HTERT RPE-1 (cell line): ENCODE results near the gene KCNIP1.

Experiments
- in situ Hi-C: fragments of 300-500 bp; cut with MboI; formaldehyde crosslinking; loops from 4 replicates; pipeline ENCODE4 v1.14.3; 2020; ENCODE audit warnings: low sequenced_read_pairs

The KCNIP1 gene

GRCh38 chr5:170625221-170626165 lies 121.7 kb downstream of the KCNIP1 start:
- in situ Hi-C loops: no loop called here

- in situ Hi-C loops: no loop called here
Measured at GRCh38 chr5:170626507-170627150, 122.8 kb downstream of the KCNIP1 start.

GRCh38 chr5:170627271-170627670 lies 123.5 kb downstream of the KCNIP1 start:
- in situ Hi-C loops: no loop called here

DNA sequence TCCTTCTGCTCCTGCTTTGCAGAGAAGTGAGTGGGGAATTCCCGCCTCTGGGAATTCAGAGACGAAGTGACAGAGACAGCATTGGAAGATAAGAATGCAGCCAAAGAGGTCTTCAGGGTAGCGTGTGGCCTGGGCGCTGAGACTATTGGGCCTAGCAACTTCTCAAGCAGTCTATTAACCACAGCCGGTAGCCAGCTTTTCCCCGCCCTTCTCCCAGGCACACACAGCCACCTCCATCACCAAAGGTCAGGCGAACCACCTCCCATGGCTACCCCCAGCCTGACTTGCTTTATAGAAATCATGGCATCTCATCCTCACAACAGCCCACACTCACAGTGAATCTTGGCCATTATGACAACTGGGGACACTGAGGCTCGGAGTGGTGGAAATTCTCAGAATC lies 124.2 kb downstream of the KCNIP1 start:
- in situ Hi-C loops: no loop called here

DNA sequence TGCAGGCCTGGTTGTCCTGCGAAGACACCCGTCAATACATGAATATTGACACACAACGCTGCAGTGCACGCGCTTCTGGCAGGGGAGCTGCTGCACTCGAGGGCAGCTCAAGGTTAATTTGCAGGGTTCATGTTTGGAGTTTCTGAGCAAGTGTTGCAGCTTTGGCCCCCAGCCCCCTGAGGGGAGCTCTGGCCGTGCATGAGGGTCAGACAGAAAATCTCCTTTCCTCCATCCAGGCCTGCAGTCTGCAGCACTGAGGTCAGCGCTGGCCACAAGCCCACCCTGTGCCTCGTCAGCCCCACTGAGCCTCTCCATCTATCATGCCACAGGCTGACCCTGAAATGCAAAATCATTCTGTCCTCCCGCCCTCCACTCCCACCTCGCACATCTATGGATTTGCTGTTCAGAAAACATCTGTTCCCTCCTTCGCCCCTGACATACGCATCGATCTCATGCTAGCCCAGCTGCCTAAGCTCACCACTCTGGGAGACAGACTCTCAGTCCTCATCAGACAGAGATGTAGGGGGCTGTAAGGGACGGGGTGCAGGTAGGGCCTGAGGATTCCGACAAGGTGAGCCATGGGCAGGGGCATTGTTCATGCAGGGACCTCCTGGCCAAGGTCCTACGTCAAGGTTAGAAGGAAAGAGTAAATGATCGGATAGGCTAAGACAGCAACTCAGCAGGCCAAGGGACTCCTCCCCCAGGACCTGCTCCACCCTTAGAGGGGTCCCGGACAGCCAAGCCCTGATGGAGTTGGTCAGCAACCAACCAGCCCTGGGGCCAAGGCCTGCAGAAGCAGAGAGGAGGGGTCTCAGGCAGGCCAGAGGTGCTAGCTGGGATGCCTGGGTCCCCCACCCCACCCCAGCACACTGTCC lies 125.1 kb downstream of the KCNIP1 start:
- in situ Hi-C loops: no loop called here

DNA sequence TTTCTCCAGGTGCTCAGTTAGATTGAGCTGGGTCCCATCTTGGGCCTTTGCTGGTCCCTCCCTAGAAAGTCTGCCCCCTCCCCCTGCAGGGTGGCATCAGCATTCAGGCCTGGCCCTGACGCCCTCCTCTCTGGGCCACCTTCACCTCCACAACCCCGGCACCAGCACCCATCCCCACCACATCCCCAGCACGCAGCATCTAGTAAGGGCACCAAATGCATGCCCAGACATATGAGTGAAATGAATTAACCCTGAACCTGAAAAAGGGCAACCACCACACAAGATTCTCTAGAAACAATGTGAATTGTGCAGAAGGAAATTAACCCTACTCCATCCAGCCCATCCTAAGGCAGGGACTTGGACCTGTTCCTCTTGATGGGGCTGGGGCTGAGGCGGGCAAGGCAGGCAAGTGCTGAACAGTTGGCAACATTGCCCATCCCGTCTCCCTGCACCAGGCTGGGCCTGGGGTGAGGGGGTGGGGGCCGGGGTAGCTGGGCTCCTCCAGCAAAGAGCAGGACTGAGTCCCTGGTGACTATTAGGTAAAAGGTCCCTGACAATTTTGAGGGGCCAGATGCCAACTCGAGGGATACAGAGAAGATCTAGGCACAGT lies 125.9 kb downstream of the KCNIP1 start:
- in situ Hi-C loops: no loop called here

GRCh38 chr5:170630226-170630625 lies 126.4 kb downstream of the KCNIP1 start:
- in situ Hi-C loops: no loop called here

DNA sequence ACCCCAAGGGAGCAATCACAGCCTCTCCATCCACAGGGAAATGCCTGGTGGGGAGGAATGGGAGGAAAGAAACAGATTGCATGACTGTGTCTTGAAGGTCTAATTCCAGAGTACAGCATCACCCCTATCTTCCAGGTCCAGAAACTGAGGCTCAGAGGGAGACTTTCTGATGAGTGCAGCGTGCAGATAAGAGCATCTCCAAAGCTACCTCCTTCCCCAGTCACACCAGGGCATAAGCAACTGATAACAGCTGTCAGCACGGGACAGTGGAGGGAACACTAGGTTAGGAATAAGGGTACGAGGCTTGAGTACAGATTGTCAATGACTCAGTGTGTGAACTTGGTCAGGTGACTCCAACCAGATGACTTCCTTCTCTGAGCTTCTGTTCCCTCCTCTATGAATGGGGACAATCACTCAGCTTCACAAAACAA lies 126.9 kb downstream of the KCNIP1 start:
- in situ Hi-C loops: no loop called here

- in situ Hi-C loops: no loop called here
Measured at GRCh38 chr5:170631466-170632195, 127.8 kb downstream of the KCNIP1 start.

DNA sequence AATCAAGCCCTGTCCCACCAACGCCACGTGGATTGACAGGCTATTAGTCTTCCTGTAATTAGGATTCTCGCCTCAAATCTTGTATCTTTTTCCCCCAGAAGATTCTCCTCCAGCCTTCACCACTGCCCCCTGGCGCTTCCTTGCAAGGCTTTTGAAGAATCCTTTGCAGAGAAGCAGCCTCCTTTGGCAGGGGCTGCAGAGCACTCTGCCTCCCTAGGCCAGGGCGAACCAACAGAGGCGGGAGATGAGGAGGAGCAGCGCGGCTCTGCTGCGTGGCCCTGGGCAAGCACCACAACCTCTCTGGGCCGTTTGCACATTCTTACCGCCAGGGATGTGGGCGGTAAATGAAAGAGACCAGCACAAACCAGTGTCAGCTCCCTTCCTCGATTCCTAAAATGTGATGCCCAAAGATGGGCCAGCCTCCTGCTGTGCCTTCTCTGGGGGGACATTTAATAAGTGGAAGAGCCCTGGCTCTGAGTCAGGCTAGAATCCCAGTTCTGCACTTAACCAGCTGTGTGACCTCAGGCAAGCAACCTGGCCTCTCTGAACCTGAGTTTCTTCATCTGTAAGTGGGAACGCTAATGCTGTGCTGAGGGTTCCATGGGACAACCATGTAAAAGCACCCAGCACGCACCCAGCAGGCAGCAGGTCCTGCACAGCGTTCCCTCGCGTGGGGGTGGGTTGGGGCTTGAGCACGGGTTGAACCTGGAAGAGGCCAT lies 128.6 kb downstream of the KCNIP1 start:
- in situ Hi-C loops: no loop called here

- in situ Hi-C loops: no loop called here
Measured at GRCh38 chr5:170632985-170633234, 129.1 kb downstream of the KCNIP1 start.

GRCh38 chr5:170633235-170634081 lies 129.6 kb downstream of the KCNIP1 start:
- in situ Hi-C loops: no loop called here

DNA sequence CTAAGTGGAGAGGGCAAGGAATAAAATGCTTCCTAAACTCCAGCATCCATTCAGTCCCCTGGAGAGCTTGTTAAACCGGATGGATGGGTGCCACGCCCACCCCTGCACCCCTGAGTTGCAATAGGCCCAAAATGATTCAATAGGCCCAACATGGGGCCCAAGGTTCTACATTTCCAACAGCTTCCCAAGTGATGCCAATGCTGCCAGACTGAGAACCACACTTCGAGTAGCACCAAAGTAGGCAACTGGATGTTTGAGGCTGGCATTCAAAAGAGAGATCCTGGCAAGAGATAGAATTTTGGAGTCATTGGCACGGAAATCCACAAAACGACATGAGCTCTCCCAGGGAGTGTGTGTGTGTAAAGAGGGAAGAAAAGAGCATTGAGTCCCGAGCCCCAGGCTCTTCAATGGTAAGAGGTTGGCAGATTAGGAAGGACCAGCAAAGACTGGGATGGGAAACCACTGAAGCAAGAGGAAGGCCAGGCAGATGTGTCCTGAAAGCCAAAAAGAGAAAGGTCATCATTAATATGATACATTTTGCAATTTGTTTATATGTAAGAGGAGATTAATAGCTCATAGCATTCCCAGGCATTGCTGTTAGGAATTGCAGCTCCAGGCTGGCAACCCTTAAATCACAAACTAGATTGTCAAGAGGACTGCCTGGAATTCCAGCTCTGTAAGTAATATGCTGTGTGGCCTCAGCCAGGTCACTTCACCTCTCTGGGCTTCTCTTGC lies 130.6 kb downstream of the KCNIP1 start:
- in situ Hi-C loops: no loop called here

- in situ Hi-C loops: no loop called here
Measured at GRCh38 chr5:170635706-170636105, 131.9 kb downstream of the KCNIP1 start.

DNA sequence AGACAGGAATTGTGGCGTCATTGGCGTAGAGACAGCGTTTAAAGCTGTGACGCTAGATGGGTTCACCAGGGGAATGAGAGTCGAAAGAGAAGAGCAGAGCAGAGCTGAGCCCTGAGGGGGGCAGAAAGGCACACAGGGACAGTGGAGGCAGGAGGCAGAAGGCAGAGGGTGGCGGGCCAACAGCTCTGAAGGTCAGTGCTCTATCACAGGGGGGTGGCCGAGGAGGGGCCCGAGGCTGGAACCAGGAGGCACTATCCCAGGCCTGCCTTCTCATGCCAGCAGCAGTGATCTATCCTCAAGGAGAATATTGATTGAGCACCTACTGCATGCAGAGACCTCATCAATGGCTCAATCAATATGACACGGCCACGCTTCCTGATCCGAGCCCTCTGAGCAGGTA lies 132.4 kb downstream of the KCNIP1 start:
- in situ Hi-C loops: no loop called here

GRCh38 chr5:170636801-170637477 lies 133.1 kb downstream of the KCNIP1 start:
- in situ Hi-C loops: no loop called here

GRCh38 chr5:170638051-170638450 lies 134.2 kb downstream of the KCNIP1 start:
- in situ Hi-C loops: no loop called here
